ENCODE measurements around the gene CLIP4. TPM values are rescaled to one million over a fixed set of nuclear protein-coding genes. Genes with fewer than 3 reads are reported as not detected.

CLIP4 gene
- total and polyA plus RNA-seq, 2 of the 13 experiments (the other 11 are each of a cell fraction or from before 2014, with no cell fraction given) = 0.46 to 0.49 TPM

GRCh38 chr2:29193681-29194080 lies 78.5 kb downstream of the CLIP4 start:
- TF ChIP-seq ZNF883 (CRISPR knock-in tag; IDR thresholded peaks at IDR 0.05; ENCODE audit: not compliant biosample characterization) (no peak), ISX (CRISPR knock-in tag; conservative IDR thresholded peaks at IDR 0.05) (no peak), SIN3A (IDR thresholded peaks at IDR 0.05; ENCODE audit: borderline replicate concordance, low read depth, low read length) (no peak), HES4 (CRISPR knock-in tag; IDR thresholded peaks at IDR 0.05; ENCODE audit: borderline replicate concordance) (no peak), ZNF20 (CRISPR knock-in tag; IDR thresholded peaks at IDR 0.05) (no peak), ZNF567 (CRISPR knock-in tag; IDR thresholded peaks at IDR 0.05; ENCODE audit: borderline replicate concordance) (no peak)
- TF ChIP-seq, protein P1, sequence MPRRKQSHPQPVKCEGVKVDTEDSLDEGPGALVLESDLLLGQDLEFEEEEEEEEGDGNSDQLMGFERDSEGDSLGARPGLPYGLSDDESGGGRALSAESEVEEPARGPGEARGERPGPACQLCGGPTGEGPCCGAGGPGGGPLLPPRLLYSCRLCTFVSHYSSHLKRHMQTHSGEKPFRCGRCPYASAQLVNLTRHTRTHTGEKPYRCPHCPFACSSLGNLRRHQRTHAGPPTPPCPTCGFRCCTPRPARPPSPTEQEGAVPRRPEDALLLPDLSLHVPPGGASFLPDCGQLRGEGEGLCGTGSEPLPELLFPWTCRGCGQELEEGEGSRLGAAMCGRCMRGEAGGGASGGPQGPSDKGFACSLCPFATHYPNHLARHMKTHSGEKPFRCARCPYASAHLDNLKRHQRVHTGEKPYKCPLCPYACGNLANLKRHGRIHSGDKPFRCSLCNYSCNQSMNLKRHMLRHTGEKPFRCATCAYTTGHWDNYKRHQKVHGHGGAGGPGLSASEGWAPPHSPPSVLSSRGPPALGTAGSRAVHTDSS (CRISPR knock-in tag; conservative IDR thresholded peaks at IDR 0.05) = no peak
- TF ChIP-seq, protein P2, sequence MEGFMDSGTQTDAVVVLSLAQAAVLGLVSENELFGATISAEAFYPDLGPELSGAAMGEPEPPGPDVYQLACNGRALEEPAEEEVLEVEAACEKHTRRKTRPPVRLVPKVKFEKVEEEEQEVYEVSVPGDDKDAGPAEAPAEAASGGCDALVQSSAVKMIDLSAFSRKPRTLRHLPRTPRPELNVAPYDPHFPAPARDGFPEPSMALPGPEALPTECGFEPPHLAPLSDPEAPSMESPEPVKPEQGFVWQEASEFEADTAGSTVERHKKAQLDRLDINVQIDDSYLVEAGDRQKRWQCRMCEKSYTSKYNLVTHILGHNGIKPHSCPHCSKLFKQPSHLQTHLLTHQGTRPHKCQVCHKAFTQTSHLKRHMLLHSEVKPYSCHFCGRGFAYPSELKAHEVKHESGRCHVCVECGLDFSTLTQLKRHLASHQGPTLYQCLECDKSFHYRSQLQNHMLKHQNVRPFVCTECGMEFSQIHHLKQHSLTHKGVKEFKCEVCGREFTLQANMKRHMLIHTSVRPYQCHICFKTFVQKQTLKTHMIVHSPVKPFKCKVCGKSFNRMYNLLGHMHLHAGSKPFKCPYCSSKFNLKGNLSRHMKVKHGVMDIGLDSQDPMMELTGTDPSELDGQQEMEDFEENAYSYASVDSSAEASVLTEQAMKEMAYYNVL (CRISPR knock-in tag; IDR thresholded peaks at IDR 0.05; ENCODE audit: borderline replicate concordance) = no peak
- Histone ChIP-seq H3K79me2 (ENCODE audit: insufficient read depth, low read length) (no peaks in the 10 kb centered on the region), H3K4me3 (replicated peaks in 1 of 3; ENCODE audit: insufficient read depth in 1 of 3, low read depth in 2 of 3, low read length in 3 of 3) (no peak overlapping the region), H3K9ac (ENCODE audit: insufficient read depth, low read depth, low read length) (no peak overlapping the region), H3K27me3 (ENCODE audit: control insufficient read depth in 1 of 2, insufficient read depth in 2 of 2, low read length in 2 of 2) (peaks cover 0 to 19% of the 10 kb centered on the region in 2 experiments; a peak in 3 of 5 replicates), H2AFZ (ENCODE audit: low read length) (no peak overlapping the region), H3K4me2 (ENCODE audit: low read depth, low read length) (no peak overlapping the region), H3K27ac (ENCODE audit: extremely low read length, insufficient read depth, low read length) (no peak overlapping the region), H4K20me1 (ENCODE audit: insufficient read depth, low read length) (no peaks in the 10 kb centered on the region), H3K4me1 (ENCODE audit: insufficient read depth, low read length) (no peaks in the 10 kb centered on the region), H3K9me3 (ENCODE audit: low read length) (no peaks in the 10 kb centered on the region), H3K36me3 (replicated peaks in 1 of 2; ENCODE audit: control insufficient read depth in 1 of 2, insufficient read depth in 2 of 2, low read length in 2 of 2) (no peaks in the 10 kb centered on the region)
- POLR2A ChIA-PET = interaction anchor here (0.7 kb wide), 1 partner anchor 655 kb away, joined by 3 read pairs; no protein-coding TSS in a partner anchor
- in situ Hi-C loops (cut with HindIII; ENCODE audit: extremely low pct_ligation_motif_present, low pct_unique_long_range_greater_than_20kb) (loop anchor here (5.0 kb wide), 1 partner anchor 236 kb away; no protein-coding TSS in a partner anchor), intact Hi-C loops (cut with micrococcal nuclease; ENCODE audit: unreplicated experiment) (no loop called here)
- 77% methylated on average over 7 of the region's 7 CpGs for WGBS (ENCODE audit: low lambda C conversion rate)
- ATAC-seq (no peak), FAIRE-seq (no peak), DNase-seq (ENCODE audit: low spot score) (no peak)
- BruUV-seq (replicated peaks) = no TSS peak
- CTCF ChIA-PET (ENCODE audit: low intra/inter-chr PET ratio, low total read pairs) = no interaction called here
